Activated naive CD8-positive, alpha-beta T cell treated with anti-CD3 and anti-CD28 coated beads for 36 hours (primary cell): ENCODE measurements around the gene TADA2B. TPM values are rescaled to one million over a fixed set of nuclear protein-coding genes. Genes with fewer than 3 reads are reported as not detected.

Experiments
- DNase-seq: peaks from one replicate; pipeline ENCODE4 v3.0.0; 2021
- H3K27ac Mint-ChIP-seq: one replicate; pipeline ENCODE4 v1.8.0; 2022; ENCODE audit warnings: mild to moderate bottlenecking, moderate library complexity, mixed read lengths
- H3K27me3 Mint-ChIP-seq: one replicate; pipeline ENCODE4 v1.8.0; 2022; ENCODE audit warnings: mild to moderate bottlenecking, mixed read lengths
- H3K36me3 Mint-ChIP-seq: one replicate; pipeline ENCODE4 v1.8.0; 2021; ENCODE audit warnings: mild to moderate bottlenecking, mixed read lengths
- H3K4me1 Mint-ChIP-seq: one replicate; pipeline ENCODE4 v1.8.0; 2021; ENCODE audit warnings: mixed read lengths
- H3K4me3 Mint-ChIP-seq: one replicate; pipeline ENCODE4 v1.8.0; 2022; ENCODE audit warnings: mild to moderate bottlenecking, moderate library complexity, mixed read lengths
- H3K9me3 Mint-ChIP-seq: one replicate; pipeline ENCODE4 v1.8.0; 2022; ENCODE audit warnings: mixed read lengths
- total RNA-seq, 2 experiments: library from RNA; stranded (reverse); gene quantifications; one replicate each; pipeline ENCODE4 v1.2.3, GENCODE V29; 2021

The TADA2B gene
- total RNA-seq: 10 to 100 TPM; 10.3 to 11.2 TPM

DNA sequence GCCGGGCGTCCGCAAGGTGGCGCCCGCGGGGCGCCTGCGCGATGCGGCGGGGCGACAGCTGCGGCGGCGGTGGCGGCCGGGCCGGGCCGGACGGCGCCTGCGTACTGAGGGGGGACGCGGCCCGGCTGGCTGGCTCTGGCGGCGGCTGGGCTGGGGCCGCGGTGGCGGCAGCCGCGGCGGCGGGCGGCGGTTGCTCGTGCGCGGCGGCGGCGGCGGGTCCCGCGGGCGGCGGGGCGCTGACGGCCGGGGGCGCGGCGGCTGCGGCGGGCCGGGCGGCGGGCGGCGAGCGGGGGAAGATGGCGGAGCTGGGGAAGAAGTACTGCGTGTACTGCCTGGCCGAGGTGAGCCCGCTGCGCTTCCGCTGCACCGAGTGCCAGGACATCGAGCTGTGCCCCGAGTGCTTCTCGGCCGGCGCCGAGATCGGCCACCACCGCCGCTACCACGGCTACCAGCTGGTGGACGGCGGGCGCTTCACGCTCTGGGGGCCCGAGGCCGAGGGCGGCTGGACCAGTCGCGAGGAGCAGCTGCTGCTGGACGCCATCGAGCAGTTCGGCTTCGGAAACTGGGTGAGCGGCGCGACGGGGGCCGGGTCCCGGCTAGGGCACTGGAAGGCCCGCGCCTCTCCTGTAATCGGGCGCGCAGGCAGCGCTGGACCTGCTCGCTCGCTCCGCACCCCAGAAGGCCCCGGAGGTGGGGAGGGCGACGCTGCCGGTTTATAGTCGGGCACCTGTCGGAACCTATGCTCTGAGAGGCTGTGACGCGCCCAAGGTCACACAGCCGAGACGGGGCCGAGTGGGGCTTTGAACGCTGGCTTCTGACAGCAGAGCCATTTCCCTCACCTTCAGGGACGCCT, at the start of gene TADA2B:
Gene TADA2B (plus strand): TSS at position 89 of the 853 bp plus-strand sequence. CDS start 208 bp downstream, at position 297.
- Mint-ChIP-seq H3K36me3 (no peaks in the 10 kb centered on the region), H3K9me3 (no peaks in the 10 kb centered on the region), H3K4me1 (peaks cover 42% of the 10 kb centered on the region), H3K27ac (peak within 1 kb of the TSS; percentile 78), H3K4me3 (peak within 1 kb of the TSS; percentile 89), H3K27me3 (peaks cover 4% of the 10 kb centered on the region)
- DNase-seq: peak; percentile 57

- Mint-ChIP-seq H3K27me3 (no peaks in the 10 kb centered on the region), H3K4me1 (peaks cover 16% of the 10 kb centered on the region), H3K36me3 (peaks cover 16% of the 10 kb centered on the region), H3K27ac (no peak overlapping the region), H3K4me3 (no peak overlapping the region), H3K9me3 (no peaks in the 10 kb centered on the region)
- no peak for DNase-seq
Observed at GRCh38 chr4:6996481-6996880, 46.7 kb upstream of the TADA2B start.

GRCh38 chr4:6999172-7000086, 43.7 kb upstream of the TADA2B start:
- H3K27me3 Mint-ChIP-seq: no peaks in the 10 kb centered on the region
- peaks cover 25% of the 10 kb centered on the region for H3K36me3 Mint-ChIP-seq
- H3K27ac Mint-ChIP-seq: peak overlapping the region; percentile 22
- peaks cover 5% of the 10 kb centered on the region for H3K4me1 Mint-ChIP-seq
- H3K4me3 Mint-ChIP-seq: no peak overlapping the region
- DNase-seq: no peak
- H3K9me3 Mint-ChIP-seq: no peaks in the 10 kb centered on the region

GRCh38 chr4:7000421-7001176, 42.6 kb upstream of the TADA2B start:
- Mint-ChIP-seq H3K9me3 (no peaks in the 10 kb centered on the region), H3K27ac (peak overlapping the region; percentile 4), H3K36me3 (peaks cover 25% of the 10 kb centered on the region), H3K4me3 (no peak overlapping the region), H3K4me1 (peaks cover 5% of the 10 kb centered on the region), H3K27me3 (no peaks in the 10 kb centered on the region)
- no peak for DNase-seq

- Mint-ChIP-seq H3K27ac (no peak overlapping the region), H3K36me3 (peaks cover 25% of the 10 kb centered on the region), H3K27me3 (no peaks in the 10 kb centered on the region), H3K4me3 (no peak overlapping the region), H3K4me1 (peaks cover 5% of the 10 kb centered on the region), H3K9me3 (no peaks in the 10 kb centered on the region)
- no peak for DNase-seq
Observed at GRCh38 chr4:7001271-7001670, 41.9 kb upstream of the TADA2B start.

DNA sequence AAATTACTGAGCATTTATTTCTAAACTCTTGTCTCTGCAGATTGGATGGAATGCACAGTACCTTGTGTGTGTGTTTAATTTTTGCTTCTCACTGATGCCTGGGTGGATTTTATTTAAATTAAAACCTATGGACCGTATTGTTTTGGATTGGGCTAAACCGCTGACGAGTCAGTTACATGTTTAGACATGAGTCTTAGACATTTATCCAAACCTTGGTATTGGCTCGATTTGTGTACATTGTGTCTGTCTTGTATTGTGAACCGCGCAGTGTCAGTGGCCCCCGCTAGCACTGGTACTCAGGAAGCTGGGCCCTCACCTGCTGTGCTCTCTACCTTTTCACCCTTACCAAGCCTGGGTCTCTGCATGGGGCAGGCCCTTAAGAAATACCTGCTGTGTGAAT, 40.8 kb upstream of the TADA2B start:
- Mint-ChIP-seq H3K9me3 (no peaks in the 10 kb centered on the region), H3K27me3 (no peaks in the 10 kb centered on the region), H3K36me3 (peaks cover 25% of the 10 kb centered on the region), H3K4me1 (peaks cover 5% of the 10 kb centered on the region), H3K27ac (no peak overlapping the region), H3K4me3 (no peak overlapping the region)
- DNase-seq: no peak

- Mint-ChIP-seq H3K4me1 (peaks cover 9% of the 10 kb centered on the region), H3K27ac (no peak overlapping the region), H3K9me3 (no peaks in the 10 kb centered on the region), H3K27me3 (no peaks in the 10 kb centered on the region), H3K36me3 (peaks cover 26% of the 10 kb centered on the region), H3K4me3 (no peak overlapping the region)
- no peak for DNase-seq
Observed at GRCh38 chr4:7003176-7003878, 39.8 kb upstream of the TADA2B start.

DNA sequence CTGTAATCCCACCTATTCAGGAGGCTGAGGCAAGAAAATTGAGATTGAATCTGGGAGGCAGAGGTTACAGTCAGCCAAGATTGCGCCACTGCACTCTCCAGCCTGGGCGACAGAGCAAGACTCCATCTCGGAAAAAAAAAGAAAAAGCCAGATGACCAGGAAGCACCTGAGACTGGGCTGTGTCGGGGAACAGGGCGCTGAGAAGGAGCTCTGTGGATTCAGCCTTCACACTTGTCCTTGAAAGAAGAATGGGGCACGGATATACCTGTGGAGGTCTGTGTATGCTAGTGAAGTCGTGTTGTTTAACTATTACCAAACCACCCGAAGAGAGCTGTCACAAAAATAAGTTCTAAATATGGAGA, 39.3 kb upstream of the TADA2B start:
- peaks cover 8% of the 10 kb centered on the region for H3K4me1 Mint-ChIP-seq
- peaks cover 24% of the 10 kb centered on the region for H3K36me3 Mint-ChIP-seq
- H3K27me3 Mint-ChIP-seq: no peaks in the 10 kb centered on the region
- H3K4me3 Mint-ChIP-seq: no peak overlapping the region
- no peaks in the 10 kb centered on the region for H3K9me3 Mint-ChIP-seq
- no peak for DNase-seq
- H3K27ac Mint-ChIP-seq: no peak overlapping the region

GRCh38 chr4:7004331-7004730, 38.8 kb upstream of the TADA2B start:
- DNase-seq: no peak
- H3K27ac Mint-ChIP-seq: no peak overlapping the region
- peaks cover 4% of the 10 kb centered on the region for H3K4me1 Mint-ChIP-seq
- H3K27me3 Mint-ChIP-seq: no peaks in the 10 kb centered on the region
- no peak overlapping the region for H3K4me3 Mint-ChIP-seq
- H3K36me3 Mint-ChIP-seq: peaks cover 23% of the 10 kb centered on the region
- H3K9me3 Mint-ChIP-seq: no peaks in the 10 kb centered on the region

- no peak for DNase-seq
- Mint-ChIP-seq H3K27me3 (no peaks in the 10 kb centered on the region), H3K4me3 (no peak overlapping the region), H3K27ac (no peak overlapping the region), H3K36me3 (peaks cover 24% of the 10 kb centered on the region), H3K9me3 (no peaks in the 10 kb centered on the region), H3K4me1 (peaks cover 4% of the 10 kb centered on the region)
Observed at GRCh38 chr4:7005571-7005970, 37.6 kb upstream of the TADA2B start.

- Mint-ChIP-seq H3K27ac (no peak overlapping the region), H3K36me3 (peaks cover 17% of the 10 kb centered on the region), H3K4me1 (peaks cover 4% of the 10 kb centered on the region), H3K9me3 (no peaks in the 10 kb centered on the region), H3K4me3 (no peak overlapping the region), H3K27me3 (no peaks in the 10 kb centered on the region)
- no peak for DNase-seq
Observed at GRCh38 chr4:7006411-7006810, 36.8 kb upstream of the TADA2B start.

DNA sequence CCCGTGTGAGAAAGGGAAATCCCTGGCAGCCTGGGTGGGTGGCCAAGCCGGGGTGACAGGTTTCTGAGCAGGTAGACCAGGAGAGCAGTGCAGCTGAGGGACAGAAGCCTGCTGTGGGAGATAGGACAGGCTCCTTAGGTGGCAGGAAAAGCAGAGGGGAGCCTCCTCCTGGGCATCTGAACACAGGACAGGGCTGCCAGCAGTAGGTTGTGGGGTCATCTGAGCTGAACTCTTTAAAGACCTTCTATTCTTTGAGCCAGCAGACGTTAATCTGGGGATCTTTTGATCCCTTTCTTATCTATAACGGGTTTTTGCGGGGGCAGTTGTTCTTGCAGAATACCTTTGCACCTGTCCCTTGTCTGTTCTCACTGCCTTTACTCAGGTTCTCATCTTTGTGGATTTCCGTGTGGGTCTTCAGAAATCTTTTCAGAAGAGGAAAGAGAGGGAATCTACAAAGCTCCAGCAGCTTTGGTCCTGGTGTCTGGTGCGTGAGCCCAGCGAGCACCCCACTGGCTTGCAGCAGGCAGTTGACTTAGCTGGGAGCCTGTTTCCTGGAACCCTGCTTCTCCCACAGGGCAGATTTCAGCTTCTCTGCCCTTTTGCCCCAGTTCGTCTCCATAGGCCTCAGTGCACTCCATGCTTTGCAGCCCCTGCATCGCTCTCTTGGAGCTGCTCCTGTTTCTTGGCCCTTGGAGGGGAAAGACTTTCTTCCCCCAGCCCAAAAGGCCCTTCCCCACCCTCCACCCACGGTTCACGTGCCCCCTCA, 35.8 kb upstream of the TADA2B start:
- Mint-ChIP-seq H3K4me1 (peaks cover 4% of the 10 kb centered on the region), H3K4me3 (no peak overlapping the region), H3K36me3 (peaks cover 15% of the 10 kb centered on the region), H3K27me3 (no peaks in the 10 kb centered on the region), H3K9me3 (no peaks in the 10 kb centered on the region), H3K27ac (no peak overlapping the region)
- DNase-seq: no peak

DNA sequence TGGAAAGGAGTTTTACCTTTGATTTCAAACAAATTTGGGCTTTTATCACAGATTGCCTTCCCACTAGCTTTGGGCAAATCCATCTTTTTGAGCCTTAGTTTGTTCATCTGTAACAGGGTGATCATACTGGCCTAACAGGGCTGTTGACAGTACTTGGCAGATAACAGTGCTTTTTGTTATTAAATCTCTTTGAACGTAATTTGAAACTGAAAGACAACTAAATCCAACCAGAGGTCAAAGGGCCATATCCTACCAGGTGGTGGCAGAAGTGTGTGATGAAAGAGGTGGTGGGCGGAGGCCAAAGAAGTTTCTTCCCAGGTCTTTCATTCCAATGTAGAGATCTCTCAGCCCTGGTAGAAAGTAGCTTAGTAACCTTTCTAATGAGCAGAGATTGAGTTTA, 35.2 kb upstream of the TADA2B start:
- H3K4me3 Mint-ChIP-seq: no peak overlapping the region
- peaks cover 15% of the 10 kb centered on the region for H3K36me3 Mint-ChIP-seq
- no peaks in the 10 kb centered on the region for H3K9me3 Mint-ChIP-seq
- no peaks in the 10 kb centered on the region for H3K27me3 Mint-ChIP-seq
- DNase-seq: no peak
- H3K27ac Mint-ChIP-seq: no peak overlapping the region
- H3K4me1 Mint-ChIP-seq: peaks cover 4% of the 10 kb centered on the region

DNA sequence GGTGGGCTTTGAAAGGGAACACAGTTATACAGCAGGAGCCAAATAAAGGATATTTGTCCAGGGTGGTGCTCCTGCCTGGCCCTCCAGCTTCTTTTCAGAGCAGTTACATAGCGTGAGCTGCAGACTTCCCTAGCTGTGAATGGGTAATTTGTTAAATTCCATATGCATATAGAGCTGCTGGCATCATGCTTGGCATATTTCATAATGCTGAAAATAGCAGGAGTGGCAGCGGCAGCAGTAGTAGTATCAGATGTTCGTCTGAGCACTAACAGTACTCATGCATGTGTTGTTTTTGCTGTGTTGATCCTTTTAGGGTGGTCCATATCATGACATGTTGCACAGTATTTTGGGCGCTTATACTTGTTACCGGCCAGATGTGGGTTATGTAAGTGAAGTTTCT, 33.6 kb upstream of the TADA2B start:
- Mint-ChIP-seq H3K36me3 (peaks cover 23% of the 10 kb centered on the region), H3K4me1 (peaks cover 7% of the 10 kb centered on the region), H3K4me3 (no peak overlapping the region), H3K9me3 (no peaks in the 10 kb centered on the region), H3K27me3 (no peaks in the 10 kb centered on the region), H3K27ac (no peak overlapping the region)
- no peak for DNase-seq
